NCI-H2081 (cell line): ENCODE data around the gene EPX.

Source experiments
- DNase-seq, 2 experiments: peaks; one replicate each; lab custom pipeline; 2025; lab: John Stamatoyannopoulos, UW

Gene EPX

DNA sequence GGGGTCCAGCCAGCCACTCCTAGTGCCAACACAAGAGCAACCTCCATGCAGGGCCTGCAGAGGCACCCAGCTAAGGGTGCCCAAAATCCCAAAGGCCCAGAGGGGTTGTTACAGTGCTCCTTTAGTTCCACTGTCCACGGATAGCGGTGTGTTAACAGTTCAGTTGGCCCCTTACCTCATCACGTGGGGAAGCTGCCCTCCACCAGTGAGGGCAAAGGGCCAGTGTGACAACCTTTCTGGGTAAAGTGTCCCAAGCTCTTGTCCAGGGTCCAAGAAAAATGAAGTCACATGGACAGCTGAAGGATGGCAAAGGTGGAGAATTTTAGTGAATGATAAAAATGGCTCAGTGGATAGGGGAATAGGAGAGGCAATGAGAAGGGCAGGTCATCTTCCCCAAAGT is 35.2 kb downstream of the EPX start:
- no peak for DNase-seq

DNA sequence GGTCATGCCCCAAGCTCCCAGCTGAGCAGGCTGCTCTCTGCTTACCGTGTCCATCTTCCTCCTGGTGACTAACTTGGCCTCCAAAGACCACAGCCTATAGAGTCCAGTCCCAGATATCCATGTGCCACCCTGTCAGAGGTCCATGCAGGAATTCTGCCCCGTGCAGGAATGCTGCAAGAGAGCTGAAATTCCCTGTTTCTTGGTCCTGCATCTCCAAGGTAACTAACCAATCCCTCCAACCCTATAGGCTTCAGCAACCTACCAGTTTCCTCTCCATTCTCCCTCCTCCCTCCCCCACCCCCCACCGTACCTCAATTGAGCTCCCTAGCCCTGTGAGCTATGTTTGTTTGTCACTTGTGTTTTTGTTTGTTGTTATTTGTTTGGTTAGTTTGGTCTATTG is 36.2 kb downstream of the EPX start:
- DNase-seq = no peak

DNA sequence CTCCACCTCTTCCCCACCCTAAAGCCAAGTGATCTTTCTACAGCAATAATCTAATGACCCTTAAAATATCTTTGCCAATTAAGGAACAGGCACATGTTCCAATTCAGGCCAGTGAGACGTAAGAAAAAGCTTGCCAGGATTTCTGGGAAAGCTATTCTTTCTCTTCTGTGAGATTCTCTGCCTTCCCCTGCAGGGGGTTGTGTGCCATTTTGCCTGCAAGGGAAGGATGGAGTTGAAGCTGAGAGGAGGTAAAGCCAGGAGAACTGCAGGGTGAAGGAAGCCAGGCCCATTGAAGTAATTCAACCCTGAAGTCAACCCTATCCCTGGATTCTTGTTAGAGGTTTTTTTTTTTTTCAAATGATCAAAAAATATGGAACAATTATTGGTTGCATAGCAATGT is 36.9 kb downstream of the EPX start:
- no peak for DNase-seq

DNA sequence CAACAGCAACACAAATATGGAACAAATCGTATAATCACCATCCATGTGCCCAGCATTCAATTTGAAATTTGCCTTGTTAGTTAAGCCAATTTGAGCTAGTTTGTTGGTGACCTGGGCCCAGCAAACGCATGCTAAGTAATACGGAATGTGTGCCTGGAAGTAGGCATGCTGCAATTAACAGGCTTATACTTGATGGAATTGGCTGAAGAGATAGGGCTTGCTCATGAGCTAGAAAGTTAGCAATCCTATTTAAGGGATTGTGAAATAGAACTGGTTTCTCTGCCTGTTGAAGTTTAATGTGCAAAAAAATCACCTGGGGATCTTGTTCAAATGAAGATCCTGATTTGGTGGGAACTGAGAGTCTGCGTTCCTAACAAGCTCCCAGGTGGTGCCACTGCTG is 37.4 kb downstream of the EPX start:
- no peak for DNase-seq

DNA sequence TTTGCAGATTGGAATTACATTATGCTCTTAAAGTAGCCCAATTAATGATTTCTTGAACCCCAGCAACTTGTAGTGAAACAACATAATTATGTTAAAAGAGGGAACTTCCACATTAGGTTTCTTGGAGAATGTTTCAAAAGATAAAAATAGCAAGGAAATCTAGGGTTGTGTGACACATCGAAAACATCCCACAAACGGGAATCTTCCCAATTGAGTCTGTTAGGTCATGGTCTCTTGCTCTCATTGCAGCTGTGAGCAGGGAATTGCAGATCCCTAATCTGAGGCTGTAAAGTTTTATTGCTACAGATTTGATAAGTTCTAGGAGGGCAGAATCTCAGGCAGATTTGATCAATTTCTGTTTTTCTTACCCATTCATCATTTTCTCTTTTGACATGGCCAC is 39.1 kb downstream of the EPX start:
- no peak for DNase-seq

DNA sequence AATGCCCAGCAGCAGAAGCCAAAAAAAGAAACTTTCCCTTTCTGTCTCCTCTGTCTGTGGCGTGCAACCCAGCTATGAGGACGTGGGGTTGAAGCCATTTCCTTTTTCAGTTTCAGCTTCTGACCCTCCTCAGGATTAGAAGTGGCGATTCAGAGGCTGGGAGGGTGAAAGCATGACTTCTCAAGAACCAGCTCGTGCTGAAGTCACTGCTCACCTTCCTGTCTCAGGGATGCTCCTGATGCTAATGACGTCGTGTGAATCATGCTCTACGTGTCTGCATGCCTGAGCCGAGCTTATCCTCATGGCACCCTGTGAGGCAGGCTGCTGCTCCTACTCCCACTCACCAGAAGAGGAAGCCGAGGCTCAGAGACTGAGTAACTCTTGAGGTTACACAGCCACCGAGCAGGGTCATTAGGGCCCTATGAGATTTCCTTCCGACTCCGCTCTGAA is 40.2 kb downstream of the EPX start:
- no peak for DNase-seq

DNA sequence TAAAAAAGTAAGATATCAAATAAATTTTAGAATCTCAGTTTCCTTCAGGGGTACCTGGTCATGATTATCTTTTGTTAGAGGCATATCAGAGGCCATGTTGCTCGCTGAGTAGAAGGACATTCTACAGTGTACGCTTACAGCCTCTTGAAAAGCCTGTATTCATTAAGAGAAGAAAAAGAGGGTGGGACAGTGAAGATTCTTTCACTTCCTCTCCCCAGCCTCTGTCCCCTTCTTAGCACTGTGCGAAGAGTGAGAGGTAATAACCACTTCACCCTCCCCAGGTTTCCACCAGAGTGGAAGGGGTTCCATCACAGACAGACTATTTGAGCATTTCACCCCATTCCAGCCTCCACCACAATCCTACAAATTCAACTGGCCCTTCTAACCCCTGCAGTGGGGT is 41.0 kb downstream of the EPX start:
- DNase-seq = no peak

DNA sequence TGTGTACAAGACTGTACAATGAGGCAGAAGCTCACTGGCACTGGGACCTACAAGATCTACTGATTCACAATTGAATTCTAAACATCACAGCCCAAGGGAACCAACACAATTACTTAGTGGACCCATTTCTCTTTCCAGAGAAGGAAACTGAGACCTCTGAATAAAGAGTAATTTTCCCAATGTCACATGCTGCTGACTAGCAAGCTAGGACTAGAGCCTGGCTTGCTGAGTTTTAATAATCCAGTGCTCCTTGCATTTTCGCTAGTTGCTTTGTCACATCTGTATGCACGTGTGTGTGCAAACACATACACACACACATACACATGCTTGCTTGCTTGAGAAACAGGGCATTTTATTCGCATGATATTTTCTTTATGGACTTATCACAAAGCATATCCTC is 42.0 kb downstream of the EPX start:
- DNase-seq = no peak

DNA sequence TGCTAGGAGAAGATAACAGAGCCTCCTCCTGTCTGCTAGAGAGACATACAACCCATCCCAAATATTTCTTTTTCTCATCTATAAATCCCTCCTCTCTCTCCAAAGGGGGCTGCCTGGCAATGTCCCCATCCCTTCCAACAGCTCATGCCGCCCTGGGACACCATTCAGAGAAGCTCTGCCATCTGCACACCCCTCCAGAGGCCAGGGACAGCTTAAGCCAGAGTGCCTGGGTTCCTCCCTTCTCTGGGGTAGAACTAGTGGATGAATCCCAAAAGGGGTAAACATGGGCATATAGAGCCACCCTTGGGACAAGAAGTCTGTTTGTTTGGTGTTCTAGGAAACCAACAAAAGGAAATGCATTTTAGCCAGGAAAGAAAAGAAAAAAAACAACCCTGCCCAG is 43.3 kb downstream of the EPX start:
- DNase-seq = no peak

DNA sequence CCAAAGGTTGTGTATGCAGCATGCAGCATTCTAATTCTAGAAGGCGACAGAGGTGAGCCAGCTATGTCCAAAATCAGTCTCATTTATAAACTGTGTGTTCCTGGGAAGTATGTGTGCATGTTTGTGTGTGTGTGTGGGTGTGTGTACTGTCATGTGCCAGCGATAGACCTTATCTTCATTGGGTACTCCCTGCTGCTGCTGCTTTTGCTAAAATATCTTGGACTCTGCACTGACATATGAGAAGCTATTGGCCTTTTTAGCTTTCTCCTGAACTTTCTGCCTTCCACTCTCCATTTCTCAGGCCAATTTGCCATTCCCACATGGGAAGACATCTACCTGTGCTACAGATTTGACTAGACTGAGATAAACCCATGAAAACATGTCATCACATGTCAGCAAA is 43.9 kb downstream of the EPX start:
- no peak for DNase-seq

DNA sequence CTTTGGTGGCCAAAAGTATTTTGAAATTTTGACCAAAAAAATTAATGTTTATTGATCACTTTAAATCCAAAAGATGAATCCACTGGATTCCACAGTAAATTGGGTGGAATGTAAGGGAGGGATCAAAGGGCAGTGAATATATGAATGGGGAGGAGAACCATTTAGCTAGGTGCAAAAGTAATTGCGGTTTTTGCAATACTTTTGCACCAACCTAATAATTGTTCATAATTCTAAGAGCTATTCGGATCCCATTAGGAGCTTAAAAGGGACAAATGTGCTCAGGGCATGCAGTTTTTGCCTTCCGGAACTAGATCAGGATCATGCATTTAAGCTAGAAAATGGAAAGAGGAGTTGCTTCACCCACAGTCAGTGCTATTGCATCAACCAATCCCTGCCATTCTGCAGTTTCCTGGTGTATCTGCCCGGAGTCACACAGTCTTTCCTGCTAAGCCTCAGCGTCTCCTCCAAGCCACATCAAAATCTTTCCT is 45.7 kb downstream of the EPX start, which contains the start of gene LPO:
LPO (plus strand) TSS at position 438 of the 488 bp plus-strand sequence. CDS start 4,396 bp downstream, outside the sequence.
- no peak for DNase-seq

DNA sequence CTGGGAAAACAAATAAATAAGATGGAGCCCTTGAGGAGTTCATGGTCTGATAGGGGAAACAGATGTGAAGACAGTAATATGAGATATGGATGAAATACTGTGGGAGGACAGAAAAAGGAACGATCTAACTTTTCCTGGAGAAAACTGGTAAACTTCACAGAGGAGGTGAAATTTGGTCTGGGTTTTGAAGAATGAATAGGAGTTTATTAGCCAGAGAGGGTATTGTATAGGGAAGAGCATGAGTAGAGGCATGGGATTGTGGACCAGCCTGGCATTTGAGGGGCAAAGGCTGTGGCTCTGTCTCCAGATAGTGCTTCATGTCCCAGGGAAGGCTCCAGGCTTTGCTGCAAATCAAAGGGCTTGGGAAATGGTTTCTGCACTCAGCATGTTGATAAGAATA is 47.5 kb downstream of the EPX start:
- no peak for DNase-seq

DNA sequence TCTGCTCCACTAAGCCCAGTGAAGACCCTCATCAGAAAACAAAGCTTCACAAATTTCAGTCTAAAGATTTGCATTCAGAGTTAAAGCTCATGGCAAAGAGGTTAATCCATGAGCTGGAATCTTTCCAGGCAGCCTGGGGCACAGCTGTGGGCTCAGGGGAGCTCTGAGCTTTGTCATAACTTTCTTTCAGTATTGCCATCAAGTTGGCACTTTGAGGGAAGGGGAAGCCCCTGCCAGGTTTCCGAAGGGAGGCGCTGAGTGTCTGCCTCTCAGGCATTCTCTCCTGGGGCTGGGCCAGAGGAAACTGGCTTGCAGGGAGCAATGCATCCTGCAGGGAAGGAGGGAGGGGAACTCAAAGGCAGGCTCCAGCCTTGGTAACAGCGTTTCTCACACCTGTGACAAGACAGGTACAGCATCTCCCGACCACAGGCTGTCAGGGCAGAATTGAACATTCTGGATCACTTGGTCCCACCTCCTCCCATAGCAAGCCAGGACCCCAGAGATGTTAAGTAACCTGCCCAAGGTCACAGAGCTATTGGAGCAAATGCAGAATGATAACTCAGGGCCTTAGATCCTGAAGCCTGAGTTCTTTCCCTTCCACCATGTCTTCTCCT is 49.8 kb downstream of the EPX start:
- DNase-seq = no peak

DNA sequence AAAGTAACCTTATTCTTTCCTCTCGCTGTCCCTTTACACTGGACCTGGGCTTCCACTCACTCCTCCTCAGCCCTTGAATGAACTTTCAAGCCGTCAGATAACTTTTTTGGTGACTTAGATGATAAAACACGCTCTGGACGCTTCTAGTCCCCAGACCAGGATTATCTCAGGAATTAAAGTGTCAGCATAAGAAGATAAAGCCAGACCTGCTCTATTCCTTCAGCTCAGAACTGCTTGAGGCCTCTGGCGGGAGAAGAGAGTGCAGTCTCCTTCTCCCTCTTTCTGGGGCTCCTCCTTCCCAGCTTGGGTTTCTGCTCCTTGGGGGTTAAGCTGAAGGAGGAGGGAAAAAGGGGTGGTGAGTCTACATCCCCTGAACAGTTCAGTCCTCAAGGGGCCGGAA is 52.4 kb downstream of the EPX start:
- no peak for DNase-seq

DNA sequence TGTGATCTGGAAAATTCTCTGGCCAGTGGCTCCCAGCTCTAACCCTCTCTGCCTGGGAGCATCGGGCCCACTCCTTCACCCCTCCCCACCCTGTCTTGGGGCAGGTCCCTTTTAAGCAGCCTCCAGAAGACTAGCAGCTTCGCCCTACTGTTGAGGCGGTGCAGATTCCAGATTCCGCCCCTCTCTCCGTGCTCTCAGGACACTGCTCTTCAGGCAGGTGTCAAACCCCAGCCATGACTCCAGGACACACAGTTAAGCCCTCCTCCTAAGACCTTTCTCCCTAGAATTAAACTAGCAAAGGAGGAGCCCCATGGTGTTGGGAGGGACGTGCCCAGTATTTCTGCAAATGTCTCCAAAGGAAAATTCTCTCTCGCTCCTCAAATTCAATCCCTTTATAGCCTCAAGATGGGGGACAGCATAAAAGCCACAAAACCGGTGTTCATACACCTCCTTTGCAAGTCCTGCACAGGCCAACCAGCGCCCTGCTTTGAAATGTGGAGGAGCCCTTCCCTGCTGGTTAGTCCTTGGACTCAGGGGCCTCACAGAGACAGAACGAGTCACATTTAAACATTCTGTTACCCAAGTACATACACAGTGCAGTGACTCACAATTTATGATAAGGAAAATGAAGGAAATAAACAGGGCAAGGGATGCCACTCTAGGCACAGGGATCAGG is 53.0 kb downstream of the EPX start:
- DNase-seq = no peak

DNA sequence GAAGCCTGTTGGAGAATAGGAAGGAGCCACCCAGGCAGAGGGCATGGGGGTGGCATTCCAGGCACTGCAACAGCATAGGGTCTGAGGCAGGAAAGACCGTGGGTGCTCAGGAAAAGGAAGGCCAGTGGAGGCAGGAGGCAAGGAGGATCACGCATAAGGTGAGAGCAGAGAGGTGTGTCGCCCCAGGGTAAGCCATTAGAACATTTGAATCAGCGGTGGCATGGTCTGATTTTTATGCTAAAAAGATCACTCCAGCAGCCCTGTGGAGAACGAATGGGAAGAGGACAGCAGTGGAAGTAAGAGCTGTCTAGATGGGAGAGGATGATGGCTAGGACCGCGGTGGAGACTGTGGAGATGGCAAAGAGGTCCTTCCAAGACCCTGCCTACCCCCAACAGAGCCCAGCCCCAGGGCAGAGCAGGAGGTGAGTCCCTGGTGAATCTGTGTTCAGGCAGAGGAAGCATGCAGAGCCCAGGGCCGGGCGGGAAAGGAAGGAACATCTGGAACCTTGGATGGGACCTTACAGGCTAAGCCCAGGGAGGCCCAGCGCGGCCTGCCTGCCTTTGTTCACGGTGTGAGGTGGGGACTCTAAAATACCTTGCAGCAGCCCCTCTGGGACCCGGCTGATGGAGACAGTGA is 53.7 kb downstream of the EPX start:
- no peak for DNase-seq

DNA sequence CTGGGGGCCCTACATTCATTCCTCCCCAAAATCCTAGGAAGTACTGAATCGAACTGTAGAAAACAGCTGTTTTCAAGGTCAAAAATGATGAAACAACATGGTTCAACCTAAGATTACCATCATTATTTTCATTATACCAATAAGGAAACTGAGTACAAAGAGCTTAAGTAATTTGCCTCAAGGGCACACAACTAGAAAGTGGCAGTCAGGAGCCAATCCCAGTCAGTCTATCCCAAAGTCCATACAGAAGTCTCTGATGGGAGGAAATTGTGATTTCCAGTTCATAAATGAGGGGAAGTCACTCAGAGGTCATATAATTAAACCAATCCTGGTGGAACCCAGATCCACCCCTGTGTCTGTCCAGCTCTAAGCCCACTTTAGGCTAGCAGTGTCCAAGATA is 54.3 kb downstream of the EPX start:
- no peak for DNase-seq

DNA sequence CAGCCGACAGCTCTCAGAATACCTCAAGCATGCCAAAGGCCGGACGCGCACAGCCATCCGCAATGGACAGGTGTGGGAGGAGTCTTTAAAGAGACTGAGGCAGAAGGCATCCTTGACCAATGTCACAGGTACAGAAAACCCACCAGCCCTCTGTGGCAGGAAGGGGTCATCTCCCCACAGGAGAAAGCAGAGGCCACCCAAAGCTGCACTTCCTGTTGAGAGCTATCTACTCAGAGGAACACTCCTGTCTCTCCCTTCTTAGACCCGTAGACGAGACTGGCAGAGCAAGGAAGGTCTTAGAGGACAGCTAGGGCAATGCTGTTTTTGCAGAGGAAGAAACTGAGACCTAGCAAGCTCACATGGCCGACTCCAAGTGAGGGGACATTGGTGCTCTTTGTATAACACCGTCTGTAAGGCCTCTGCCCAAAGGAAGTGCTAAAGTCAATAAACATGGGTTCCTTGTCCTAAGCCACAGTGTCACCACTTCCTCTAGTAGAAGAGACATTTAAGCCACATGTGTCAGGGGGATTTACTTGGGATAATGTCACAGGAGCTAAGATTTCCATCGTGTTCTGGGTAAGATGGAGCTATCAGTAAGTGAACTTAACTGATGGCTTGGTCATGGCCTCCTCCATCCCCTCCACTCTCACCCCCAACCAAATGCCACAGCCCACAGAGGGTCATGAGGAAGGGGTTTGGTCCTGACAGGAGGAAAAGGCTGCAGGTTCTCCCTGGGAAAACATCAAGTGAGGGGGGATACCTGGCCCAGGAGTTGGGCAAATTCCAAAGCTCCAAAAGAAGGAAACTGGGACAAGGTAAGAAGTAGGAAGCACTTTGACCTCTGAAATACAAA is 55.2 kb downstream of the EPX start:
- no peak for DNase-seq

DNA sequence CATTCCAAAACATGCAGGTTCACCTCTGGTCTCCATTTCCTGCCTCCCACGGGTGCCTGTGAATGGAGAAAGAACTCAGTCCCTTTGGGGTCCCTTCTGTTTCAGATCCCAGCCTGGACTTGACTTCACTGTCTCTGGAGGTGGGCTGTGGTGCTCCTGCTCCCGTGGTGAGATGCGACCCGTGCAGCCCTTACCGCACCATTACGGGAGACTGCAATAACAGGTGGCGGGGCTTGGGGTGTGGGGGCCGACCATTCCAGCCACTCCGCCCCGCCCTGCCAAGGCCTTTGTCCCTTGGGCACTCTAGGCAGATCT is 56.4 kb downstream of the EPX start:
- no peak for DNase-seq

DNA sequence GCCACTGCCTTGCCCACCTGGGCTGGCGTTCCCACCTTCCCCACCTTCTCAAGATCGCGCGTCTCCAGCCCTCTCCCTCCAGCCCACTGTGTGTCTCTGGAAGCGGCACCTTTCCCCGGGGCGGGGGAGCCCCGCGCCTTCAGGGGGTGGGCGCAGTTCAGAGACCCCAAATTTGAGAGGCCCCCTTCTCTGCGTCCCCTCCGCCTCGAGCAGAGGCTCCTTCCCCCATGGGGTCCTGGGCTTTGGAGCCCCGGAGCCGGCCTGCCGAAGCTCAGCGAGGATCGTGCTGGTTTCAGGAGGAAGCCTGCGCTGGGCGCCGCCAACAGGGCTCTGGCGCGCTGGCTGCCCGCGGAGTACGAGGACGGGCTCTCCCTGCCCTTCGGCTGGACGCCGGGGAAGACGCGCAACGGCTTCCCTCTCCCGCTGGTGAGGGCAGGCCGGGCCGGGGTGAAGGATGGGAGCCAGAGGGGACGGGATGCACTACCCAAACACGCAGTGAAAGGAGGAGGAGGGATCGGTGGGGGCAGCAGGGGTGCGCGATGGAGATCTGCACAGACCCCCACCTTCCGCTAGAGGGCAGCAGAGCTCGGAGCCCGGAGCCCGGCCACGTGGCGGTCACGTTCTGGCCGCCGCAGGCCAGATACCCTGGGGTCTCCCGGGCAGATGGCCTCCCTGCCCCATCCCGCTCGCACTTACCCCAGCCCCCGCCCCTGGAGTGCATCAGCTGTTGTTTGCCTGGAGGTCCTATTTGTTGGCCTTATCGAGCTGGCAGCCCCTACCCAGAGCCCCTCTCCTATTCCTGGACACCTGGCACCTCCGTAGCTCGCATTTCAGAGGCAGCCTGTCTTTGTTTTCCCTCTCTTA is 57.0 kb downstream of the EPX start:
- DNase-seq = peak; percentile 71 to 72

DNA sequence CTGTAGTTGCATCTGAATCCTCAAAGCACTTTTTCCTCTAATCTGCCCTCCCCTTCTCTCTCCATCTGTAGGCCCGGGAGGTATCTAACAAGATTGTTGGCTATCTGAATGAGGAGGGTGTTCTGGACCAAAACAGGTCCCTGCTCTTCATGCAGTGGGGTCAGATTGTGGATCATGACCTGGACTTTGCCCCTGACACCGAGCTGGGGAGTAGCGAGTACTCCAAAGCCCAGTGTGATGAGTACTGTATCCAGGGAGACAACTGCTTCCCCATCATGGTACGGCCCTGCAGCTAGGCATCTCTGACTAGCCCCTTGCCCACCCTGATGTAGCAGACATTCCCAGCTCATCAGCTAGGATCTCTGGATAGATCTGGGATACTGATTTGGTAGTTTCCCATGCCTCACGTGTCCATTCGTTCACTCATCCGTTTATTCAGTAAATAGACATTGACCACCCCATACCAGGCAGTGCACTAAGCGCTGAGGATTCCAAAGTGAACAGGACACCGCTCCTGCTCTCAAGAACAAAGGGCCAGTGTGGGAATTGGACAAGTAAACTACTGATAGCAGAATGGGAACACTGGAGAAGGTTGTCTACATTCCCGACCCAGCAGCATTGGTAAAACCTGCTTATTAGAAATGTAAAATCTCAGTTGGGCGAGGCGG is 58.0 kb downstream of the EPX start:
- no peak for DNase-seq
